ENCODE data around the gene RUFY3.
"Not testable (repeated sequence)": the region's sequence is repeated elsewhere in the genome, so short reads cannot be mapped to it uniquely, and the experiment has no call there.

- not testable (repeated sequence) for TF ChIP-seq CTCF (conservative IDR thresholded peaks at IDR 0.05); ZFX (IDR thresholded peaks at IDR 0.05)
These were observed 4.8 kb downstream of the RUFY3 start for GRCh38 chr4:70726515-70726914.
